NCI-H2196 treated with DMSO at 0.1 percent for 48 hours (cell line): ENCODE measurements around the gene TMEM217.
"Not testable (repeated sequence)": the region's sequence is repeated elsewhere in the genome, so short reads cannot be mapped to it uniquely, and the experiment has no call there.

ENCODE experiments used
- DNase-seq: peaks from one replicate; lab custom pipeline; 2025; ENCODE audit not compliant: unreplicated experiment; lab: John Stamatoyannopoulos, UW

The TMEM217 gene

DNA sequence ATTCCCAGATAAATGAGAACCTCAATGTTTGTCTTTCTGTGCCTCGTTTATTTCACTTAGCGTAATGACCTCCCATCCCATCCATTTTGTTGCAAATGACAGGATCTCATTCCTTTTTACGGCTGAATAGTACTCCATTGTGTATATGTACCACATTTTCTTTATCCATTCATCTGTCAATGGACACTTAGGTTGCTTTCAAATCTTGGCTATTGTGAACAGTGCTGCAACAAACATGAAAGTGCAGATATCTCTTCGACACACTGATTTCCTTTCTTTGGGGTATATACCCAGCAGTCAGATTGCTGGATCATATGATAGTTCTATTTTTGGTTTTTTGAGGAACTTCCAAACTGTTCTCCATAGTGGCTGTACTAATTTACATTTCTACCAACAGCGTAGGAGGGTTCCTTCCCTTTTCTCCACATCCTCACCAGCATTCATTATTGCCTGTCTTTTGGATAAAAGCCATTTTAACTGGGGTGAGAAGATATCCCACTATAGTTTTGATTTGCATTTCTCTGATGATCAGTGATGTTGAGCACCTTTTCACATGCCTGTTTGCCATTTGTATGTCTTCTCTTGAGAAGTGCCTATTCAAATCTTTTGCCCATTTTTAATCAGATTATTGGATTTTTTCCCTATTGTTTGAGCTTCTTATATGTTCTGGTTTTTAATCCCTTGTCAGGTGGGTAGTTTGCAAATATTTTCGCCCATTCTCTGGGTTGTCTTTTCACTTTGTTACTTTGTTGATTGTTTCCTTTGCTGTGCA, 71.8 kb downstream of the TMEM217 start:
- DNase-seq = not testable (repeated sequence)

DNA sequence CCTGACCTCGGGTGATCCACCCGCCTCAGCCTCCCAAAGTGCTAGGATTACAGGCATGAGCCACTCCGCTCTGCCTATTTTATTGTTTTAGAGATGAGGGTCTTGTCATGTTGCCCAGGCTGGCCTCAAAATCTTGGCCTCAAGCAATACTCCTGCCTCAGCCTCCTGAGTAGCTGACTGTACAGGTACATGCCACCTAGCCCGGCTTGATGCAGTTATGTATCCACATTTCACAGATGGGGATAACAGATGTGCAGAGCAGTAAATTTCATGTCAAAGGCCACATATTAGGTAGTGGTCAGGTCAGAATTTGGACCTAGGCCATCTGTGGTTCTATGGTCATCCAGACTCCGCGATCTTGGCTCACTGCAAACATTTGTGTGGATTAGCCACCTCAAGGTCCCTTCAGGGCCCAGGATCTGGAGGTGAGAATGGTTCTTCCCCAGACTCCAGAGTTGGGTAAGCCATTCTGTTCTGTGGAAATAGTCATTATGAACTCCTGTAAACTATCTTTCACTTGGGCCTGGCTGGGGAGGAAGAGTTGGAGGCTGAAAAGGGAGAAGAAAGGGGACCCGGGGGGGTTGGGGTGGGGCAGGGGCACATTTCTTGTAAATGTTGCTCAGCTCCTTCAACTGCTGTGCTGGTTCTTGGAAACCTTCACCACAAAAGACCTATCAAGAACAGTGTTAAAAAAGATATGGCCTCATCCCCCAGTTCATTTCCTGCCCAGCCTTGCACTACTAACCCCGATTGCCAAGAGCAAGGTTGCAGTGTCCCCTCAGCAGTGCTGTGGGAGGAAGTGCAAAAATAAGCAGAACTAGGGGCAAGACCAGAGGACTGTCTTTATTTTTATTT, 75.0 kb downstream of the TMEM217 start:
- no peak for DNase-seq

DNA sequence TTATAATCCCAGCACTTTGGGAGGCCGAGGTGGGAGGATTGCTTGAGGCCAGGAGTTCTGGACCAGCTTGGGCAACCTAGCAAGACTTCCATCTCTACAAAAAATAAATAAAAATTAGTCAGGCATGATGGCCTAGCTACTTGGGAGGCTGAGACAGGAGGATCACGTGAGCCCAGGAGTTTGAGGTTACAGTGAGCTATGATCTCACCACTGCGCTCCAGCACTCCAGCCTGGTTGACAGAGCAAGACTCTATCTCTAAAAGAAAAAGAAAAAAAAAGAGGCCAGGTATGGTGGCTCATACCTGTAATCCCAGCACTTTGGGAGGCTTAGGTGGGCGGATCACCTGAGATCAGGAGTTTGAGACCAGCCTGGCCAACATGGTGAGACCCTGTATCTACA, 77.3 kb downstream of the TMEM217 start:
- not testable (repeated sequence) for DNase-seq

DNA sequence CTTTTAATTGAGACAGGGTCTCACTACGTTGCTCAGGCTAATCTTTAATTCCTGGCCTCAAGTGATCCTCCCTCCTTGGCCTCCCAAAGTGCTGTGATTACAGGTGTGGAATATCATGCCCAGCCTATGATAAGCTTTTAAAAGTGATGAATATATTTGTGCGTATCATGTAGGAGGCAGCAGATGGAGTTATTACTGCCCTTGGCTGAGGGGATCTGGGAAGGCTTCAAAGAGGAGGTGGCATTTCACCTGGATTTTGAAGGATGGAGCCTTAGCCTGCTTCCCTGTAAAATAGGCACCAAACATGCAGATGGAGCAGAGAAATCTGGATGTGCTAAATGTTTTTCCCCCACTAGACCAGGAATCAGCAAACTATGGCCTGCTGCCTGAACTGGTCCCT, 77.9 kb downstream of the TMEM217 start:
- no peak for DNase-seq

DNA sequence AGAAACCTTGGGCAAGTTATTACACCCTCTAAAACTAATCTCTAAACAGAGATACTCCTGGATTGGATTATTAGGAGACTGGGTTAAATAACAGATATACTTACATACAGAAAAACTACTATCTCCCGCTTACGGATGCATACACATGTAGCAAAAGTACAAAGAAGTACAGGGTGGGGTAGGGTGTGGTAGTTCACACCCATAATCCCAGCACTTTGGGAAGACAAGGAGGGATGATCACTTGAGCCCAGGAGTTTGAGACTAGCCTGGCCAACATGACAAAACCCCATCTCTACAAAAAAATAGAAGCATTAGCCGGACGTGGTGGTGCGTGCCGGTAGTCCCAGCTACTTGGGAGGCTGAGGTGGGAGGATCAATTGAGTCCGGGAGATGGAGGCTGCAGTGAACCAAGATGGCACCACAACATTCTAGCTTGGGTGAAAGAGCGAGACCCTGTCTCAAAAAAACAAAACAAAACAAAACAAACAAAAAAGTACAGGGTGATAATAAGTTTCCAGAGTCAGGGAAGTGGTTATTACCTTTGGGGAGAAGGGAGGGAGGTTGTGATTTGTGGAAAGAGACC, 79.9 kb downstream of the TMEM217 start:
- DNase-seq = no peak

DNA sequence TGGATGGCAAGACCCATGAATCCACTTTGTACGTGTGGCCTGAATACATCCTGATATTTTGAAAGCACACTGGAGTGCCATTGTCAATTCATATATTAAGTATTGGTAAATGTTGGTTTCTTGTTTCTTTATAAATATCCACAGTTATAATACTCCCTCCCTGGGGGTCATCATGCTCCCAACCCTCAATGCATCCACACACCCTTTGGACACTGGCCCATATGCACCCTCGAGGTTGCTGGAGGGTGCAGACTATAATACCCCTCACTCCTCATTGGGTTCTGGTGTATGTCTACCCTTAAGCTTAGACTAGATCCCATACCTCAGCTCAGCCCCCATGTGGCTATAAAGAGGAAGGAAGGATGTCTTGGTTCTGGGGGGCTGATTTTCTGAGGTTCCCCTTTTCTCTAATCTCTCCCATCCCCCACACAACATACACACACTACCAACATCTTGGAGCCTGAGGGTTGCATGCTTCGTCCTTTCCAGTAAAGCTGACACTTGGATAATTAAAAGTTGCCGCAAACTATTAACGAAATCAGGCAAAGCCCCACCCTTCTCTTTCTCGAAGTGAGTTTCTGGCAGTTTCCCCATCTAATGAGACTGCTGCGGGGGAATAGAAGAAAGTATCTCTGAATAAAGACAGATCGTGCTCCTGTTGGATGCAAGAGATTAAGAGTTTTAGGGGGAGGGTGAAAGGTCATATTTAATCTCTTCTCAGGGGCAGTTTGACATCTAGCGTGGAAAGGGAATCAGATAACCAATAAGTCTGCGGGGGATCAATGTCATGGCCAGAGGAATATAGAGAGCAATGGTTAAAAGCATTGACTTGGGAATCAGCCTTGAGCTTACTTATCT, 80.6 kb downstream of the TMEM217 start:
- DNase-seq = no peak

DNA sequence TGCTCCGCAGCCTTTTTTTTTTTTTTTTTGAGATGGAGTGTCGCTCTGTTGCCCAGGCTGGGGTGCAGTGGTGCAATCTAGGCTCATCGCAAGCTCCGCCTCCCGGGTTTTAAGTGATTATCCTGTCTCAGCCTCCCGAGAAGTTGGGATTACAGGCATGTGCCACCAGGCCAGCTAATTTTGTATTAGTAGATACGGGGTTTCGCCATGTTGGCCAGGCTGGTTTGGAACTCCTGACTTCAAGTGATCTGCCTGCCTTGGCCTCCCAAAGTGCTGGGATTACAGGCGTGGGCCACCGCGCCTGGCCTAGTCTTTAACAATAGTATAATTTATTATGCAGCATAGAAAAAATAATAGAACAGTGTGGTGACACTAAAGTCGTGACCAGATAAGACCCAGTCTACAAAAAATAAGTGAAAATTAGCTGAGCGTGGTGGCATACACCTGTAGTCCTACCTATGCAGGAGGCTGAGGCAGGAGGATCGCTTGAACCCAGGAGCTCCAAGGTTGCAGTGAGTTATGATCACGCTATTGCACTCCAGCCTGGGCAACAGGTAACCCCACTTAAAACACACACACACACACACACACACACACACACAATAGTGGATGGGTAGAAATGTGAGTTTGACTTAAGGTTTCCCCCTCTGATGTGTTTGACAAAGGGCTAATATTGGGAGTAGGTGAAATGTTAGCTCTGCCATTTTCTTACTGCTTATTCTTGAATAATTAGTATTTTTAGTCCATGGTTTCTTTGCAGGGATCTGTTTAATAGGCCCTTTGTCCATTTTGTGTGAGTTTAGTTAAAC, 81.5 kb downstream of the TMEM217 start:
- no peak for DNase-seq

DNA sequence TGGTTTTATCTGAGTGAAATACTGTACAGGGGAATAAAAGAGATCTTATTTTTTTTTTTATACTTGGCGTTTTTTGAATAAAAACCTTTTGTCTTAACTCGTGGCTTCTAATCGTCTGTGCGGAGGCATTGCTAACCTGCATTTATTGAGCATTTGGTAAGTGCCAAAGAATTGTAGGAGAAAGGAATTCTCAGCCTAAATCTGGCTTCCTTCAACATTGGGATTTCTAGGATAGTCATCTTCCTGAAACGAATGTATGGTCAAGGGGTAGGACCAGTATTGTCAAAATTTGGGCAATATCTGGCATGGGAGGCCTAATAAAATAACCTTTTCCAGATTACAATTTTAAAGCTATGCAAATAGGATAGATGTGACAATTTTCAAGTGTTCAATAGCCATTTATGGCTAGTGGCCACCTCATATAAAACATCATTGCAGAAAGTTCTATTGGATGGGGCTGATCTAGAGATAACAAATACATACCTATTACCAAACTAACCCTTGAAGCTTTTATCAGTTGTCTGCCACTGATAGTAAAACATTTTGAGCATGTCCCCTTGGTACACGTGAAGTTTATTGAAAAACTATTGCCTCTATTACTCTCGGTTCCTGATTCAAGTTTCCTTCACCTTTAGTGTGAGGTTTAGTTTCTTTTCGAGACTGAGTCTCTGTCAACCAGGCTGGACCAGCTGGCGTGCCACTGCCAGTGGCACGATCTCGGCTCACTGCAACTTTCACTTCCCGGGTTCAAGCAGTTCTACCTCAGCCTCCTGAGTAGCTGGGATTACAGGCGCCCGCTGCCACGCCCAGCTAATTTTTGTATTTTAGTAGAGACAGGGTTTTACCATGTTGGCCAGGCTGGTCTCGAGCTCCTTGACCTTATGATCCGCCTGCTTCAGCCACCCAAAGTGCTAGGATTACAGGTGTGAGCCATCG, 82.3 kb downstream of the TMEM217 start:
- no peak for DNase-seq

DNA sequence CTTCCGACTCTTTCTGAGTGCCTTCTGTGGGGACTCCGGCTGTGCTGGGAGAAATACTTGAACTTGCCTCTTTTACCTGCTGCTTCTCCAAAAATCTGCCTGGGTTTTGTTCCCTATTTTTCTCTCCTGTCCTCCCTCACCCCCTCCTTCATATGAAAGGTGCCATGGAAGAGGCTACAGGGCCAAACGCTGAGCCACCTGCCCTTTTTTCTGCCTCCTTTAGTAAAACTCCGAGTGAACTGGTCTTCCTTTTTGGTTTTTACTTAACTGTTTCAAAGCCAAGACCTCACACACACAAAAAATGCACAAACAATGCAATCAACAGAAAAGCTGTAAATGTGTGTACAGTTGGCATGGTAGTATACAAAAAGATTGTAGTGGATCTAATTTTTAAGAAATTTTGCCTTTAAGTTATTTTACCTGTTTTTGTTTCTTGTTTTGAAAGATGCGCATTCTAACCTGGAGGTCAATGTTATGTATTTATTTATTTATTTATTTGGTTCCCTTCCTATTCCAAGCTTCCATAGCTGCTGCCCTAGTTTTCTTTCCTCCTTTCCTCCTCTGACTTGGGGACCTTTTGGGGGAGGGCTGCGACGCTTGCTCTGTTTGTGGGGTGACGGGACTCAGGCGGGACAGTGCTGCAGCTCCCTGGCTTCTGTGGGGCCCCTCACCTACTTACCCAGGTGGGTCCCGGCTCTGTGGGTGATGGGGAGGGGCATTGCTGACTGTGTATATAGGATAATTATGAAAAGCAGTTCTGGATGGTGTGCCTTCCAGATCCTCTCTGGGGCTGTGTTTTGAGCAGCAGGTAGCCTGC, 83.2 kb downstream of the TMEM217 start:
- no peak for DNase-seq

DNA sequence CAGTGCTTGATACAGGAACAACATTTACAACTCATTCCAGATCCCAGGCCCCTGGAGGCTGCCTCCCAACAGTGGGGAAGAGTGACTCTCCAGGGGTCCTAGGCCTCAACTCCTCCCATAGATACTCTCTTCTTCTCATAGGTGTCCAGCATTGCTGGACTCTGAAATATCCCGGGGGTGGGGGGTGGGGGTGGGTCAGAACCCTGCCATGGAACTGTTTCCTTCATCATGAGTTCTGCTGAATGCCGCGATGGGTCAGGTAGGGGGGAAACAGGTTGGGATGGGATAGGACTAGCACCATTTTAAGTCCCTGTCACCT, 83.8 kb downstream of the TMEM217 start:
- DNase-seq = no peak

DNA sequence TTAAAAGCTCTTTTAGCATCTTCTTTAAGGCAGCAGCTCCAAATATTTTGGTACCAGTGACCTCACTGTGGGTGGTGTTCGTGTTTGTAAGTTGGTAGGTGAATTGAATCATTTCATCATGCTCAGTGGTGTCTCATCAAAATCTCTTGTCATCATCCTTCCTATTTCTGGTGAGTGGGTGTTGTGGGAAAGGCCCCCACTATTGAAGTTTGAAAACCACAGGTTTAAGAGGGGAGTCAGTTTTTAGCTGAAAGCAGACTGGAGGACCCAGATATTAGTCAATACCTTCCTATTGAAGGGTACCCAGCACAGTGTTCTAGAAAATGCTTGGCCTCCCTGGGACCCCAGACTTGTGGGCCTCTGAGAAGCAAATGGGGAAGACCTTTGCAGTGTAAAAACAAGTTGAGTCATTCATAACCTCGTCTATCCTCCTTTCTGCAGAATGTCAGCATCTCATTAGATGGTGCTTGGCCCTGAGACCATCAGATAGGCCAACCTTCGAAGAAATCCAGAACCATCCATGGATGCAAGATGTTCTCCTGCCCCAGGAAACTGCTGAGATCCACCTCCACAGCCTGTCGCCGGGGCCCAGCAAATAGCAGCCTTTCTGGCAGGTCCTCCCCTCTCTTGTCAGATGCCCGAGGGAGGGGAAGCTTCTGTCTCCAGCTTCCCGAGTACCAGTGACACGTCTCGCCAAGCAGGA, 84.3 kb downstream of the TMEM217 start:
- no peak for DNase-seq

DNA sequence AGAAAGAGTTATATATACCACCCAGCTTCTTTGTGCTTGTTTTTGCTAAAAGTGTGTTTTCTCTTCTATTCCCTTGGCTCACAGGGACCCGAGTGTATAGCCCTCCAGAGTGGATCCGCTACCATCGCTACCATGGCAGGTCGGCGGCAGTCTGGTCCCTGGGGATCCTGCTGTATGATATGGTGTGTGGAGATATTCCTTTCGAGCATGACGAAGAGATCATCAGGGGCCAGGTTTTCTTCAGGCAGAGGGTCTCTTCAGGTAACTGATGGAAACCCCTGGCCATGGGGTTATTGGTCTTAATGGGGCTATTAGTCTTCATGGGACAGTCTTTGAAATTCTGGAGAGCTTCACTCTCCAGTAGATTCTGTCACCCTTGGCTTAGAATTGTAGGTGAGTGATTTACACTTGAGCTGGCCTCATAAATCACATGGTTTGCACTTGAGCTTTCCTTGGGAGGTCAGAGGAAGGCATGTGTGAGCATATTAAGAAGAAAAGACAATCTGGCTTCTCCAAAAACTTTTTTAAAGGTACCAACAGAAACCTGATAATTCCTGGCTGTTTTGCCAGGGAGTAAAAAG, 84.9 kb downstream of the TMEM217 start:
- no peak for DNase-seq

DNA sequence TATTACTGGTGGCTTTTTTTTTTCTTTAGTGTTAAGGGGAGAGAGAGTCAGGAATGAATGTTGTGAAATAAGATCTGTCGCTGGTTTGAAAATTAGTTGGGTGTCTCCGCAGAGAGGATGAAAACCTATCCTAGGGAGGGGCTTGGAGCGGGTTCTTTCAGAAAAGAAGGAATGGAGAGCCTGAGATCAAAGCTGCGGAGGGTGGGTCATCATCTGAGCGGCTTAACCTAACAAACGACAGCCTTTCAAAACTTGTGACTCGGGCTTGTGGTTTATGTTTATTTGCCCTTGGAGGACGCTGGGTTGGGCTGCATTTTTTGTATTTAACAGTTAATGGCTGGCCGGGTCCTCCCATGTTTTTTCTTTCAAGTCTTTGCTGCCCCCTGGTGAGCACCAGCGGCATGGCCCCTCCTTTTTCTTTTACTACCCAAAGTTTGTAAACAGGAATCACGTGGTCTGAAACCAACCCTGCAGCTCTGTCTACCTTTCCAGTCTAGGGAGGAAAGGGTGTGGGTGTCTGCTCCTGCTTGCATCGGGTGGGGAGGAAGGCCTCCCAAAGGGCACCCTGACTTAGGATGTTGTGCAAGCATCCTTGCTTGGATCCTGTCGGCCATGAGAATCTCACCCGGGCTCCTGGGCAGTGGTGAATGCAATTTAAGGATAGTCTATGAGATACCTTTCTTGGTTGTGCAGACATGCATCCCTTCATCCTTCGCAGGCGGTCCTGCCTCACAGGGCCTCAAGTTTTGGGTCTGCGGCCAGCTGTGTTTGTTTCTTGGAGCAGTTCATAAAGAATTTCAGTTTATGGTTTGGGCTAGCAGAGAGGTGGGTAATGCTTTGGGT, 85.8 kb downstream of the TMEM217 start:
- DNase-seq = peak; percentile 92

DNA sequence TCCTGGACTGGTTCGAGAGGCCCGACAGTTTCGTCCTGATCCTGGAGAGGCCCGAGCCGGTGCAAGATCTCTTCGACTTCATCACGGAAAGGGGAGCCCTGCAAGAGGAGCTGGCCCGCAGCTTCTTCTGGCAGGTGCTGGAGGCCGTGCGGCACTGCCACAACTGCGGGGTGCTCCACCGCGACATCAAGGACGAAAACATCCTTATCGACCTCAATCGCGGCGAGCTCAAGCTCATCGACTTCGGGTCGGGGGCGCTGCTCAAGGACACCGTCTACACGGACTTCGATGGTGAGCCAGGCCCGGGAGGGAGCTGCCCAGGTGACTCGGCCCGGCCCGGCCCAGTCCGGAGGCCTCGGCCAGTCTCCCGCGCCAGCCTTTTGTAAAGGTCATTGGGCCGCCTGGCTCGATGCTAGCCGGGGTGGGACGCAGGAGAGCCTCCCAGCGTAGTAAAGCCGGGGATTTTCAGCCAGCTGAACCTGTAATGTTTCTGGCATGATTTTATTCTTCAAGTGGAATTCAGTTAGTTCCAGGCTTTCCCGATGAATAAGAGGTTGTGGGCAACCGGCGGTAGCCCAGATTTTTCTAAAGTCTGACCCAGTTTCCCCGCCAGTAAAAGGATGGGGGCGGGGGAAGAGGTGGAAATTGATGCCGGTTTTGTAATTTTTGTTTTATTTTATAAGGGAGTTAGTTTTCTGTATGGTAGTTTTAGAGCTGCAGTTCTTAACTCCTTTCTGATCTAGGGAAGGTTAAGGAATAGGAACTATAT, 86.6 kb downstream of the TMEM217 start:
- peak; percentile 12 for DNase-seq

DNA sequence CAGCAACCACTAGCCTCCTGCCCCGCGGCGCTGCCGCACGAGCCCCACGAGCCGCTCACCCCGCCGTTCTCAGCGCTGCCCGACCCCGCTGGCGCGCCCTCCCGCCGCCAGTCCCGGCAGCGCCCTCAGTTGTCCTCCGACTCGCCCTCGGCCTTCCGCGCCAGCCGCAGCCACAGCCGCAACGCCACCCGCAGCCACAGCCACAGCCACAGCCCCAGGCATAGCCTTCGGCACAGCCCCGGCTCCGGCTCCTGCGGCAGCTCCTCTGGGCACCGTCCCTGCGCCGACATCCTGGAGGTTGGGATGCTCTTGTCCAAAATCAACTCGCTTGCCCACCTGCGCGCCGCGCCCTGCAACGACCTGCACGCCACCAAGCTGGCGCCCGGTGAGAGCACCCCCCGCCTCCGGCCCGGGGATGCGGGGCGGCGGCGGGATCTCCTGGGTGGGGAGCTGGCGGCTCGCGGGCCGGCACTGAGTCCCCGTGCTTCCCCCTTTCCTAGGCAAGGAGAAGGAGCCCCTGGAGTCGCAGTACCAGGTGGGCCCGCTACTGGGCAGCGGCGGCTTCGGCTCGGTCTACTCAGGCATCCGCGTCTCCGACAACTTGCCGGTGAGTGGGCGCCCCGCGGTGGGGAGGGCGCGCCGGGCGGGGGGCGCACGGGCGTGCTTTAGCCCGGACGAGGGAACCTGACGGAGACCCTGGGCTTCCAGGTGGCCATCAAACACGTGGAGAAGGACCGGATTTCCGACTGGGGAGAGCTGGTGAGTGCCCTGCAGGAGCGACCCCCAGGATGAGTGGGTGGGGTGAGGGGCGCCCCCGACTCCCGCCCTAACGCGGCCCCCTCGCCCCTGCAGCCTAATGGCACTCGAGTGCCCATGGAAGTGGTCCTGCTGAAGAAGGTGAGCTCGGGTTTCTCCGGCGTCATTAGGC, 87.4 kb downstream of the TMEM217 start:
- no peak for DNase-seq
